Measurements from ENCODE around the gene SYNE2. TPM values are rescaled to one million over a fixed set of nuclear protein-coding genes. Genes with fewer than 3 reads are reported as not detected.

The SYNE2 gene
- total and polyA plus RNA-seq, 9 donors, result 29.1 to 66.9 (median 50.0) TPM

DNA sequence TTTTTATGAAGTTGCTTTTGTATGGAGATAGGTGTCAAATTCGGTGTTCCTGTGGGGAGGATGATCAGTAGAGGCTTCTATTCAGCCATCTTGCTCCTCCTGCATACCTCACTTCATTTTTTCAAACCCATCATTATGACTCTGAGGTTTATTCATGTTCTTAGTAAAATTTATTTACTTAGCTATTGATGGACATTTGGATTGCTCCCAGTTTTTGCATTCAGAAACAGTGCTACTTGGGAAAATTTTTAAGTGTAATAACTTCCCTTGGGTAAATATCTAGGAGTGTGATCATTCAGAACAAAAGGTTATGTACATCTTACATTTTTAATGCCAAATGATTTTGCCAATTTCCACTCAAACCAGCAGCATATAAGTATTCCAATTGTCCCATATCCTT lies 208.3 kb downstream of the SYNE2 start:
- Histone ChIP-seq H3K4me1 (ENCODE audit: control insufficient read depth, insufficient read depth, low read length) (no peaks in the 10 kb centered on the region), H3K4me3 (ENCODE audit: low read length) (no peak overlapping the region), H3K9me3 (replicated peaks; ENCODE audit: control insufficient read depth, low read depth, low read length) (no peaks in the 10 kb centered on the region), H3K27me3 (ENCODE audit: control insufficient read depth, insufficient read depth, low read length) (no peaks in the 10 kb centered on the region), H3K27ac (ENCODE audit: low read length) (no peak overlapping the region), H3K36me3 (ENCODE audit: control insufficient read depth, insufficient read depth, low read length) (peaks cover 10% of the 10 kb centered on the region)
- no CpG with 5 or more reads among the region's 1 CpG for WGBS (ENCODE audit: insufficient coverage)
- peak; percentile 8 for DNase-seq

DNA sequence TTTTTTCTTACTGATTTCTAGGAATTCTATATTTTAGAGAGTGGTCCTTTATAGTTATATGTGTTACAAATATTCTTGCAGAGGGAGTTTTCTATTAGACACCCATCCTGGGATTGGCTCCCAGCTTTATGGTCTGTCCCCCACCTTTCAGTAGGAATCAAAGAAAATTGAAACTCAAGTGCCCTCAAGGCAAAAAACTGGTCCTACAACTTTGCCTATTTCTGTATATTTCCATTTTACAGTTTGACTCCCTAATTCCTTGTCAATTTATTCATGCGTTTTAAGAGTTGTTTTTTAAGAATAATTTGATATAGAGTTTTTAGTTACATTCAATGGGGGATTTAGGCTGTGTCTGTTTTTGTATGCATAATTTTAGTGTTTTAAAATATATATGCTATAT lies 208.9 kb downstream of the SYNE2 start:
- no peaks in the 10 kb centered on the region for H3K9me3 ChIP-seq (replicated peaks; ENCODE audit: control insufficient read depth, low read depth, low read length)
- H3K4me1 ChIP-seq (ENCODE audit: control insufficient read depth, insufficient read depth, low read length), result no peaks in the 10 kb centered on the region
- H3K27me3 ChIP-seq (ENCODE audit: control insufficient read depth, insufficient read depth, low read length), result no peaks in the 10 kb centered on the region
- no peak for DNase-seq
- no peak overlapping the region for H3K27ac ChIP-seq (ENCODE audit: low read length)
- no peak overlapping the region for H3K4me3 ChIP-seq (ENCODE audit: low read length)
- peaks cover 13% of the 10 kb centered on the region for H3K36me3 ChIP-seq (ENCODE audit: control insufficient read depth, insufficient read depth, low read length)
- no CpG with 5 or more reads among the region's 1 CpG for WGBS (ENCODE audit: insufficient coverage)

DNA sequence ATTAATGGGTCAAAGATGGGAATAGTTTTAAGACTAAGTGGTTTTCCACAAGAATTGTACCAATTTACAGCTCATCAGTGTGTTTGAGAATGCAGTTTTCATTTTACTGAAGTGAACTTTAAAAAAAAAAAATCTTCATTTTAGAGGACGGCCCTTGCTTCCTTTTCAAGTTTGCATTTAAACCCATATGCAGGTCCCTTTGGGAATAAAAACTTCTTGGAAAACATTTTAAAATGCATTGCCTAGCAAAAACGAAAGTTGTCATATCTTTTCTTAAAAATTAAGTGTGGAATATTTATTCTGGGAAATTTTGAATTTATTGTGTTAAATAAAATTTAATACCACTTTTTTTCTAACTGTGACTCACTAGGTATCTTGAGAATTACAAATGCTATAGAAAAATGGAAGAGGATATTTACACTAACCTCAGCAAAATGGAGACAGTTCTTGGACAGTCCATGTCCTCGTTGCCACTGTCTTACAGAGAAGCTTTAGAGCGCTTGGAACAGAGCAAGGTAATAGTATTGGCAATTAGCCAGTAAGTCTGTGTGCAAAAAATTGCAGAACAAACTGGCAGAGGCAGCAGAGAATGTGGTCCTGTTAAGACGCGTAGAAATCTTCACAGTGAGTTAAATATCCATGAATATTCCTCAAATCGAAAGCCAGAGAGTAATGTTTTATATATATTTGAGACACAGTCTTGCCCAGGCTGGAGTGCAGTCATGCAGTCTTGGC lies 209.7 kb downstream of the SYNE2 start:
- H3K9me3 ChIP-seq (replicated peaks; ENCODE audit: control insufficient read depth, low read depth, low read length), result no peaks in the 10 kb centered on the region
- no peak overlapping the region for H3K4me3 ChIP-seq (ENCODE audit: low read length)
- H3K27ac ChIP-seq (ENCODE audit: low read length), result no peak overlapping the region
- peaks cover 13% of the 10 kb centered on the region for H3K36me3 ChIP-seq (ENCODE audit: control insufficient read depth, insufficient read depth, low read length)
- H3K27me3 ChIP-seq (ENCODE audit: control insufficient read depth, insufficient read depth, low read length), result no peaks in the 10 kb centered on the region
- H3K4me1 ChIP-seq (ENCODE audit: control insufficient read depth, insufficient read depth, low read length), result no peaks in the 10 kb centered on the region
- no CpG with 5 or more reads among the region's 7 CpGs for WGBS (ENCODE audit: insufficient coverage)
- peak; percentile 66 for DNase-seq

DNA sequence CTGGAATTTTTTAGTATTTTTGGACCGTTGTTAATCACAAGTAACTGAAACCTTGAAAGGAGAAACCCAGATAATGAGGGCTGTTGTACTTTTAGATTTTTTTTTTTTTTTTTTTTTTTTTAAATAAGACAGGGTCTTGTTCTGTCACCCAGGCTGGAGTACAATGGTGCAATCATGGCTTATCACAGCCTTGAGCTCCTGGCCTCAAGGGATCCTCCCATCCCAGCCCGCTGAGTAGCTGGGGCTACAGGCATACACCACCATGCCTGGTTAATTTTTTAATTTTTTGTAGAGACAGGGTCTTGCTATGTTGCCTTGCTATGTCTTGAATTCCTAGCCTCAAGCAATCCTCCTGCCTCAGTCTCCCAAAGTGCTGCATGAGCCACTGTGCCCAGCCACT lies 211.6 kb downstream of the SYNE2 start:
- no peak overlapping the region for H3K27ac ChIP-seq (ENCODE audit: low read length)
- DNase-seq, result no peak
- H3K4me1 ChIP-seq (ENCODE audit: control insufficient read depth, insufficient read depth, low read length), result no peaks in the 10 kb centered on the region
- peaks cover 11% of the 10 kb centered on the region for H3K36me3 ChIP-seq (ENCODE audit: control insufficient read depth, insufficient read depth, low read length)
- H3K4me3 ChIP-seq (ENCODE audit: low read length), result no peak overlapping the region
- no peaks in the 10 kb centered on the region for H3K27me3 ChIP-seq (ENCODE audit: control insufficient read depth, insufficient read depth, low read length)
- no CpG with 5 or more reads among the region's 2 CpGs for WGBS (ENCODE audit: insufficient coverage)
- H3K9me3 ChIP-seq (replicated peaks; ENCODE audit: control insufficient read depth, low read depth, low read length), result no peaks in the 10 kb centered on the region

DNA sequence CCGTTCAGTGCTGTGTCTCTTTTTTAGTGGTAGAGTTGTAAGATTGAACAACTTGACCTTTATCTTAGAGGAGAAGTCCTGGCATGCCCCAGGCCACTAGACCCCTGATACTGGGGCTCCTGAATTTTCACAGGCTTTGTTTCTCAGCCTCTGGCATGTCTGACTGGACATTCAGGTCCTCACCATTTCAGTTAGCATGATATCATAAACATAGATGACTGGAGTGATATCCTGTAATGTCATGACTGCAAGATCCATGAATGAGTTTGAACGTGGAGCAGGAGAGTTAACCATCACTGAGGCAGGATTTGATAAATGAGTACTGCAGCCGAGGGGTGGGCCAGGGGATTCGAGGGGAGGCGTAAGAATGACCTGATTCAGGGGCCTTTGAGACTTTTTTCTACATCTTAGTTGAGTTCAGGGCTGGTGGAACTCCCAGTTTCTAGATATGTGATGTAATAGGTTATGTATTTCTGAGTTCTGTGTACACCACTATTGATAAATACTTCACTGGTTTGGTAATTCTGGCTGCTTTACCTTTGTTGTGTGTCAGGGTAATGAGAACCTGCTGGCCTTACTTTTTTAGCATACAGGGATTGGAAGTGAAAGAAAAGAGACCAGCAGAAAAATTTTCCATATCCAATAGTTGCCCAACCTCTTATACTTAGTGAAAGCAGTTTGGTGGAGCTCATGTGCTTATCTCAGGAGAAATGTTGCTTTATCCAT lies 217.0 kb downstream of the SYNE2 start:
- no peaks in the 10 kb centered on the region for H3K4me1 ChIP-seq (ENCODE audit: control insufficient read depth, insufficient read depth, low read length)
- DNase-seq, result no peak
- H3K27ac ChIP-seq (ENCODE audit: low read length), result no peak overlapping the region
- H3K36me3 ChIP-seq (ENCODE audit: control insufficient read depth, insufficient read depth, low read length), result peaks cover 15% of the 10 kb centered on the region
- no peaks in the 10 kb centered on the region for H3K9me3 ChIP-seq (replicated peaks; ENCODE audit: control insufficient read depth, low read depth, low read length)
- no peak overlapping the region for H3K4me3 ChIP-seq (ENCODE audit: low read length)
- no CpG with 5 or more reads among the region's 5 CpGs for WGBS (ENCODE audit: insufficient coverage)
- no peaks in the 10 kb centered on the region for H3K27me3 ChIP-seq (ENCODE audit: control insufficient read depth, insufficient read depth, low read length)

DNA sequence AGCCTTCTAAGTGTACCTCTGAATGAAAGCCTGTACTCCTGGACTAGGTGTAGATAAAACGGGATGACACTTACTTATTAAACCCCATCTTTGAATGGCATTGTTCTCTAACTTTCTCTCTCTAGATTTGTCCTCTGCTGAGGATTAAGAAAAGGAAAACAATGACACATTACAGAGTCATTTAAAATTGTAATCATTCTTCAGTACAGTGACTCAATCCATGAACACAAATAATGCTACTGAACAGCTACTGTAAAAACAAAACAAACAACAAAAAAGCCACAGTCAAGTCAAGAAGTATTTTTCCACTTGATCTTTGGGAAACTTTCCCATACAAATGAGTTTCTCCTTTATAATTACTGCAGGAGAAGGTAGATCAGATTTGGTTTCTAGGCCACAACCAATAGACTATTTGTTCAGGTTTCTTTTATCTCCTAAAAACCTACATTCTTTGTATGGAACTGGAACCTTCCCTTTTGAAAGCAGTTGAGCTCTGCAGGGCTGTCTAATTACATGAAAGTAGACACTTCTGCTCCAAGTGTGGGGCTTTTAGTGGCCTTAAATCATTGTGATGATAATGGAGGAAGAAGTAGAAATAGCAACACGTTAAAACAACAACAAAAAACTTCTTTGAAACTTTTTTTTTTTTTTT lies 222.3 kb downstream of the SYNE2 start:
- H3K4me3 ChIP-seq (ENCODE audit: low read length), result no peak overlapping the region
- H3K27me3 ChIP-seq (ENCODE audit: control insufficient read depth, insufficient read depth, low read length), result no peaks in the 10 kb centered on the region
- DNase-seq, result no peak
- no peaks in the 10 kb centered on the region for H3K4me1 ChIP-seq (ENCODE audit: control insufficient read depth, insufficient read depth, low read length)
- no peak overlapping the region for H3K27ac ChIP-seq (ENCODE audit: low read length)
- WGBS (ENCODE audit: insufficient coverage), result no CpG with 5 or more reads among the region's 2 CpGs
- peaks cover 13% of the 10 kb centered on the region for H3K36me3 ChIP-seq (ENCODE audit: control insufficient read depth, insufficient read depth, low read length)
- no peaks in the 10 kb centered on the region for H3K9me3 ChIP-seq (replicated peaks; ENCODE audit: control insufficient read depth, low read depth, low read length)

DNA sequence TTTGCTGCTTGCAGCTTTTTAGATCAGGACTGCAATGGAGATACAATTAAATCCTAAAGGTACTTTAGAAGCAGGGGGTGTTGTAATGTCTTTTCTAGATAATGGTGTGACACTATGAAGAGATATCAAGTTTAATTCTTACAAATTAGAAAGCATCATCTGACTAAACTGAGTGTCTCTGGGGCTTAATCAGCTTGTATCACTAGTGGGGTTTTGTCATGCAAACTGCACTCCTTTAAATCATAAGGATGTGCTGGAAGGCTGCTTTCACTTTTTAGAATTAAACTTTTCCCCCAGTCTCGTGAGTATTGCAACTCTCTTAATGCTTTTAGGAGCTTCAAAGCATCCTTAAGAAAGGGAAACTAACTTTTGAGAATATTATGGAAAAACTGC lies 222.8 kb downstream of the SYNE2 start:
- H3K4me1 ChIP-seq (ENCODE audit: control insufficient read depth, insufficient read depth, low read length), result no peaks in the 10 kb centered on the region
- DNase-seq, result no peak
- no peaks in the 10 kb centered on the region for H3K27me3 ChIP-seq (ENCODE audit: control insufficient read depth, insufficient read depth, low read length)
- H3K4me3 ChIP-seq (ENCODE audit: low read length), result no peak overlapping the region
- no peaks in the 10 kb centered on the region for H3K9me3 ChIP-seq (replicated peaks; ENCODE audit: control insufficient read depth, low read depth, low read length)
- no CpG with 5 or more reads among the region's 1 CpG for WGBS (ENCODE audit: insufficient coverage)
- peaks cover 18% of the 10 kb centered on the region for H3K36me3 ChIP-seq (ENCODE audit: control insufficient read depth, insufficient read depth, low read length)
- no peak overlapping the region for H3K27ac ChIP-seq (ENCODE audit: low read length)

DNA sequence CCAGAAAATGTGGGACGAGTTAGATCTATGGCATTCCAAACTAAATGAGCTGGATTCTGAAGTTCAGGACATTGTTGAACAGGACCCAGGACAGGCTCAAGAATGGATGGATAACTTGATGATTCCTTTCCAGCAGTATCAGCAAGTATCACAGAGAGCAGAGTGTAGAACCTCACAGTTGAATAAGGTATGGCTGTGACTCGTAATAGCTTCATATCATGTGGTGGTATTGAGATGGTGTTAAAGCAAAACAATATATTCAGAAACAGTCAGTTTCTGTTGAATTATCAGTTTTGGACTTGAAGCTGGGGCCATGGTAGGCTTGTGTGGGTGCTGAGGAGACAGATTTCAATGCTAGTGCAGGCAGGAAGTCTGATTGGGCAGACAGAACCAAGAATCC lies 227.6 kb downstream of the SYNE2 start:
- H3K9me3 ChIP-seq (replicated peaks; ENCODE audit: control insufficient read depth, low read depth, low read length), result no peaks in the 10 kb centered on the region
- no peak for DNase-seq
- no peaks in the 10 kb centered on the region for H3K4me1 ChIP-seq (ENCODE audit: control insufficient read depth, insufficient read depth, low read length)
- H3K27ac ChIP-seq (ENCODE audit: low read length), result no peak overlapping the region
- WGBS (ENCODE audit: insufficient coverage), result no CpG with 5 or more reads among the region's 2 CpGs
- H3K4me3 ChIP-seq (ENCODE audit: low read length), result no peak overlapping the region
- H3K27me3 ChIP-seq (ENCODE audit: control insufficient read depth, insufficient read depth, low read length), result no peaks in the 10 kb centered on the region
- H3K36me3 ChIP-seq (ENCODE audit: control insufficient read depth, insufficient read depth, low read length), result peaks cover 27% of the 10 kb centered on the region

DNA sequence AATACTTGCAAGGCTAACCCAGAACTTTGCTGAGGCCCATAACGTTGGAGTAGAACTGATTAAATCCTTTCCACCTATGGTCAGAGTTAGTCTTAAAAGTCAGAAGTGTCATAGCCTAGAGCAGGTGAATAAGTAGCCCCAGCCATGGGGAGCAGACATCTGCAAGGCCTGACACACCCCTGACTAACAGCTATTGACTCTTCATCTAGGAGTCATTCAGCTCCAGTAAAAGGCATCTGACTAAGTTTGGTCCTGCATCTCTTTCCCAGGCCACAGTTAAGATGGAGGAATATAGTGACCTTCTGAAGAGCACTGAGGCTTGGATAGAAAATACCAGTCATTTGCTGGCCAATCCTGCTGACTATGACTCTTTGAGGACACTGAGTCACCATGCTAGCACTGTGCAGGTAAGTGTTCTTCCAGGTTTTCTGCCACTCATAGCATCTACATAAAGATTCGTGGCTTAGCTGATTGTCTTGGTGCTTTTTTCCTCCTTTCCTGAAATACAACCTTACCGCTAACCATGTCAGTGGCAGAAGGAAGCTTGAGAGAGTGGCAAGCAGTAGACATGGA lies 228.5 kb downstream of the SYNE2 start:
- WGBS (ENCODE audit: insufficient coverage), result no CpG with 5 or more reads among the region's 3 CpGs
- H3K4me3 ChIP-seq (ENCODE audit: low read length), result no peak overlapping the region
- H3K27ac ChIP-seq (ENCODE audit: low read length), result no peak overlapping the region
- H3K9me3 ChIP-seq (replicated peaks; ENCODE audit: control insufficient read depth, low read depth, low read length), result no peaks in the 10 kb centered on the region
- no peaks in the 10 kb centered on the region for H3K4me1 ChIP-seq (ENCODE audit: control insufficient read depth, insufficient read depth, low read length)
- no peak for DNase-seq
- H3K27me3 ChIP-seq (ENCODE audit: control insufficient read depth, insufficient read depth, low read length), result no peaks in the 10 kb centered on the region
- H3K36me3 ChIP-seq (ENCODE audit: control insufficient read depth, insufficient read depth, low read length), result peaks cover 27% of the 10 kb centered on the region

DNA sequence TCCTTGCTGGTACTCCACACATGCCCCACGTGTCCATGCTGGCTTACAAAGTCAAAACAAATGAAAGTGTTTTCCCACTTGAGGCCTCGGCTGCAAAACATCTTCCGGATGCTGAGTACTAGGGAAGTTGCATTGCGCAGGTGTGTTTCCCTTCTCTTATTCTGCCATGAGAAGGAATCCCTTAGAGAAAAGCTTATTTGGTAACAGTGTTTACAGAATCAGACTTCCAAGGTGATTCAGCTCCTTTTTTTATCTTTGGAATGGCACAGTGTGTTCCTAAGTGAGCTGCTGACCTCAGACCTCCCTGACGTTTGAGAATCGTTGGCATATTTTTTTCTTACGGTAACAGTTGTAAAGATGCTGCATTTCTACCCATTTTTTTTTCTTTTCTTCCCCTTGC lies 230.0 kb downstream of the SYNE2 start:
- Histone ChIP-seq H3K4me1 (ENCODE audit: control insufficient read depth, insufficient read depth, low read length) (no peaks in the 10 kb centered on the region), H3K27ac (ENCODE audit: low read length) (no peak overlapping the region), H3K4me3 (ENCODE audit: low read length) (no peak overlapping the region), H3K36me3 (ENCODE audit: control insufficient read depth, insufficient read depth, low read length) (peaks cover 29% of the 10 kb centered on the region), H3K27me3 (ENCODE audit: control insufficient read depth, insufficient read depth, low read length) (no peaks in the 10 kb centered on the region), H3K9me3 (replicated peaks; ENCODE audit: control insufficient read depth, low read depth, low read length) (no peaks in the 10 kb centered on the region)
- no peak for DNase-seq
- 84% methylated on average over 5 of the region's 7 CpGs for WGBS (ENCODE audit: insufficient coverage)

Data from muscle of leg (tissue), 11 donors.